Kasumi-1 (cell line): ENCODE data around the gene HEG1.
"Not testable (repeated sequence)": the region's sequence is repeated elsewhere in the genome, so short reads cannot be mapped to it uniquely, and the experiment has no call there.

Experiments
- DNase-seq, 2 experiments: peaks; one replicate each; lab custom pipeline; 2025; lab: John Stamatoyannopoulos, UW

HEG1 gene

DNA sequence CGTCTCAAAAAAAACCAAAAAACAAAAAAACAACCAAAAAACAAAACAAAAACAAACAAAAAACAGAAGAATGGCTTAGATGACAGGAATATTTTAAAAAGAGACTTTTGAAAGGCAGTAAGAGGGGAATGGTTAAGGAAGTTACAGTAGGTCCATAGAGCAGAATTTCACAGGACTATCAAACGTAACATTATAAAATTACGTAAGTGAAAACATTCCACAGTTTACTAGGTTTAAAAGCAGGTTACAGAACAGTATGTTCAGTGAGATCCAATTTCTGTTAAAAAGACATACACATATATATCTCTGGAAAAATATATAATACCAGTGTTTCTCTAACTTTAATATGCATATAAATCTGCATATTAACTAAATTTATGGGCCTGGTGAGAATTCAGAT lies 71.0 kb downstream of the HEG1 start:
- DNase-seq, result no peak

DNA sequence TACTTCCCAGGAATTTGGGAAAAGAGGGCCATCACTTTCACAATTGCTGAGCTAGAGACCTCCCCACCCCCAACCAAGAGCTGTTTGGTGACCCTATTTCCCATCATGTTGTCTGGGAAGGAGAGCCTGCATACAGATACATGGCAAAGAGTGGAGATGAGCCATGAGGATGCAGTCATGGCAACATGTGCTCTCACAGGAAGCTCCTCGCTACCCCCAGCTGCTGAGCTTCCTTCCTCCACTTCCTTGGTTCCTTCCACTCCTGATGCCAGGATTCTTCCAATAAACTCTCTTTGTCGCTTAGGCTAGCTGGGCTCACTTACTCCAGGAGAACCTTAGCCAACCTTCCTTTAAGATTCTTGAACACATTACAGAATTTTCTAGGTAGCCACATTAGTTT lies 72.9 kb downstream of the HEG1 start:
- no peak for DNase-seq

DNA sequence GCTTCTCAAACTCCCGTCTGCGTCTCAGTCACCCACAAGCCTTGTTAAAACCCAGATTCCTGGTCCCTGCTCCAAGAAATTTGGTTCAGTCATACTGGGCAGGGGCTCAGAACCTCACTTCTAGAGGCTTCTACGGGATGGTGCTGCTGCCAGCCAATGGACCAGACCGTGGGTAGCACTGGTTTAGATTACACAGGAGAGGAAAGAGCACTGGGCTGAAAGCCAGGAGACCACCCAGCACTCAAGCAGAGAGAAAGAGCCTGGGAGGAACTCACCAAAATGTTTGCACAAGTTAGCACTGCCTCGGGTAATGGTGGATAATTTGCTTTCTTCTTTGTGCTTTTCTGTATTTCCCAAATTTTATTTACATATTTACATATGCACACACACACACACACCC lies 74.3 kb downstream of the HEG1 start:
- DNase-seq, result no peak

DNA sequence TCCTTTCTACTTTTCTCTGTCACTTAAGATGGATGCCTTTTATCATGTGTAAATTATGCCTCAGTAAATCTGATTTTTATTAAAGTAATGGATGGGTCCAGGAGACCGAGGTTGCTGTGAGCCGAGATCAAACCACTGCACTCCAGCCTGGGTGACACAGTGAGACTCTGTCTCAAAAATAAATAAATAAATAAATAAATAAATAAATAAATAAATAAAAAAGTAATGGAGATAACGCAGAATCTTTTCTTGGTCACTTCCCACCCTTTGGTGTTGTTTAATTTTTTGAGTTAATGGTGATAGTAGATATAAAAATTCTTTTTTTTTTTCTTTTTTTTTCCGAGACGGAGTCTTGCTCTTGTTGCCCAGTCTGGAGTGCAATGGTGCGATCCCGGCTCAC lies 77.2 kb downstream of the HEG1 start:
- DNase-seq, result no peak

DNA sequence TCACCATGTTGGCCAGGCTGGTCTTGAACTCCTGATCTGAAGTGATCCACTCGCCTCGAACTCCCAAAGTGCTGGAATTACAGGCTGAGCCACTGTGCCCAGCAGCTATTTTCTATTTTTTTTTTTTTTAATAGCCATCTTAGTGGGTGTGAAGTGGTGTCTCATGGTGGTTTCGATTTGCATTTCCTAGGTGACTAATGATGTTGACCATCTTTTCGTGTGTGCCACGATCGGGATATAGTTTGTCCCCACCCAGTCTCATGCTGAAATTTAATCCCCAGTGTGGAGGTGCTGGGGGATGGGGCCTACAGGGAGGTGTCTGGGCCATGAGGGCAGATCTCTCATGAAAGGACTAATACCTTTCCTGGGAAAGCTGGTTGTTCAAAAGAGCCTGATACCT lies 79.4 kb downstream of the HEG1 start:
- no peak for DNase-seq

DNA sequence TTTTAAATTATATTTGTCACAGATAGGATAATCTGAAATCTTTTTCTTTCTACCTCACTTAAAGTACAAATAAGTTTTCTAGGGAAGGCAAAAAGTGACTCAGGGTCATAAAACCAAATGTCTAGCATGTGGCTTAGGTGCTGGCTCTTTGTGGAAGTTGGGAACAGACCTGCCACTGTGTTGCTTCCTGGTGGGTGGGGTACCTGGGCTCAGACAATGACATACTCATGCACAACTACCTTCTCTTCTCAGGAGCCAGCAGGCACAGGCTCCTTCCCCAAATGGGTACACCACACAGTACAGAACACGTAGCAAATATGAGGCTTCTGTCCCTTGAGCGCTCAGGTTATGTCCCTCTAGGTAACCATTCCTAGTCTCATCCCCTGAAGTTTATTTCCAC lies 81.1 kb downstream of the HEG1 start:
- no peak for DNase-seq

DNA sequence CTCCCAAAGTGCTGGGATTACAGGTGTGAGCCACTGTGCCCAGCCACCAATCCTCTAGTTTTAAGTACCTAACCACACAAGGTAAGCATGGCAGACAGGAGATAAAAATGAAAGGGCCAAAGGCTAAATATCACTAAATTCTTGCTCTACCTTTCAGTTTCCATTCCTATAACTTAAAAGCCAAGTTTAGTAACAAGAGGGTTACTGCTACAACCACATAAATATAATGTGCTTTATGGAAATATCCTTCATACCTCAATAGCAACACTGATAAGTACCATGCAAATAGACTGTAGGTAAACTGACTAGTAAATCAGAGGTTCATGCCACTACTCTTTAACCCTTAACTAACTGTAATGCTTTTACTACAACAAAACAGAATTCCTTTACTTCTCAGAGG lies 82.5 kb downstream of the HEG1 start:
- no peak for DNase-seq

DNA sequence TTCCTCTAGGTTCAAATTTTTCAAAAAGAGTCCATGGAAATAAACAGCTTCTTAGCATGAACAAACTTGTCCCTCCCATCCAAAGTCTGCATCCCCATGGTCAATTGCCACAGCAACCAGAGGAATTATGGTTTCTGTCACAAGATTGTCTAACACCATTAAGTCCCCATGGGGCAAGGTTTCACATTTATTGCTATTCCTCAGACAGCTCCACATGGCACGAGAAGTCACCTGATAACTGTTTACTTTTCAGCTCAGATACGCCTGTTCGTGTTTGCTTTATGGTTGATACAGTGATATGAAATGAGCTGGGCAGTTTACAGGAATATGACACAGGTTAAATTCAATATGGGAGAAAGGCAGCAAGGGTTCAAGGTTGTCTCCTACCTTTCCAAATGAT lies 83.3 kb downstream of the HEG1 start:
- DNase-seq, result no peak

DNA sequence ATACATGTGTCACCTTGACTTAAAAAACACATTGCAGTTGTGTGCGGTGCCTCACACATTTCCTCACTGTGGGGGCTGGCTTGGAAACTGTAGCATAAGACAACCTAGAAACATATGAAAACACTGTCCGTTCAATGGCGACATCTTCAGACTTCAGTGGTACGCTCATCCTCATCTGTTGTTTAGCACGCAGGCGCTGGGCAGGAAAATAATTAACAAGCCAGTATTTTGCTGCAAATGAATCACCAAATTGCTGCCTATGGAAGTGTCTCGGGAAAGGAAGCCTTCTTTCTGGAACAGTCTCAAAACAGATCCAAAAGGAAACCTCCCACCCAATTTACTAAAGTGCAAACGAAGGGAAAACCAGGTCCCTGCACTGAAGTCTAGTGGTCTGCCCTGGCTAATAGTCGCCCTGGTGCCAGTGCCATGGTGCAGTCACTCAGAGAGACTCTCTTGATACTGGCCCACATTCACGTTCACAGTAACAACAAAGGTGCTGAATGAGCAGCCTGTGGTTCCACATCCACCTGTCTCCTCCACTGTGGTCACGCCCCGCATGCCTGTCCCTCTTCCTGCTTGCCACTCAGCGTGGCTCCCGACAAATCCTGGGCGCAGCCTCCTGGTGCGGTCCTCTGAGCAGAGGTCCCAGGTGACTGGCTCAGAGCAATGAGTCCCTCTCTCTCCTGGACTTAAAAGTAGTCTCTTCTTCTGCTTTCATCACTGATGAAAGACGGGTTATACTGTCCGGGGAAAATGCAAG lies 85.7 kb downstream of the HEG1 start:
- no peak for DNase-seq

DNA sequence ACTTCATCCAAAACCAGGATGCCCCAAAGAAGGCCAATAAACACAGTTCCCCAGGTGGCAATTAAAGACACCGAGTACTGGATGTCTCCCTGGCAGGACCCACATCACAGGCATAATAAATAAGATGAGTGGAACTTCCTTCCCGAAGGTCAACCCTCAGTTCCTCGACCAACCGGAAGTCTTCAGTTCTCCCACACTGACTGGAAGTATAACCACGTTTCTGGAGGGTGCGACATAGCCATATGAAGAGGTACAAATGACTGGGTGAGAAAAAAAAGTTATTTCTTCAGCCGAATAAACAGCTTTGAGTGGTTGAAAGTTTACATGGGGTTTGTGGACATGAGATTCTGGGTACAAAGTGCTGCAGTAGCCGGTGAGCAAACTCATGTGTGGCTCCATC lies 86.6 kb downstream of the HEG1 start:
- no peak for DNase-seq

DNA sequence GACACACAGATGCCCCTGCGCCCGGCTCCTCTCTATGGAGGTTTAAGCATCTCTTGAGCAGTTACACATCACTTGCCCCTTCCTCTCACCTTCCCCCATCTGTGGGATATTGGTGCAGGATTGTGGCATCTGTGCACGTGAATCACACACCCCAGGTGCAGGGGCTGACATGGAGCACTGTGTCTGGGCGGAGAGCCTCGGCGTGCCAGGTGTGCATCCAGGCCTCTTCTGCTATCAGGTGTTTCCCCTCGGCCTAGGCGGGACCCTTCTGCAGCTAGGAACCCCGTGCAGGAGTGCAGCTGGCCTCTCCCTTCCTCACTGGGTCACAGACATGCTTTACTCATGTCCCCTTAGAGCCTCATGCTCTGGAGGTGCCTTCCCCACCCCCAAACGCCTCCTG lies 87.8 kb downstream of the HEG1 start:
- no peak for DNase-seq

DNA sequence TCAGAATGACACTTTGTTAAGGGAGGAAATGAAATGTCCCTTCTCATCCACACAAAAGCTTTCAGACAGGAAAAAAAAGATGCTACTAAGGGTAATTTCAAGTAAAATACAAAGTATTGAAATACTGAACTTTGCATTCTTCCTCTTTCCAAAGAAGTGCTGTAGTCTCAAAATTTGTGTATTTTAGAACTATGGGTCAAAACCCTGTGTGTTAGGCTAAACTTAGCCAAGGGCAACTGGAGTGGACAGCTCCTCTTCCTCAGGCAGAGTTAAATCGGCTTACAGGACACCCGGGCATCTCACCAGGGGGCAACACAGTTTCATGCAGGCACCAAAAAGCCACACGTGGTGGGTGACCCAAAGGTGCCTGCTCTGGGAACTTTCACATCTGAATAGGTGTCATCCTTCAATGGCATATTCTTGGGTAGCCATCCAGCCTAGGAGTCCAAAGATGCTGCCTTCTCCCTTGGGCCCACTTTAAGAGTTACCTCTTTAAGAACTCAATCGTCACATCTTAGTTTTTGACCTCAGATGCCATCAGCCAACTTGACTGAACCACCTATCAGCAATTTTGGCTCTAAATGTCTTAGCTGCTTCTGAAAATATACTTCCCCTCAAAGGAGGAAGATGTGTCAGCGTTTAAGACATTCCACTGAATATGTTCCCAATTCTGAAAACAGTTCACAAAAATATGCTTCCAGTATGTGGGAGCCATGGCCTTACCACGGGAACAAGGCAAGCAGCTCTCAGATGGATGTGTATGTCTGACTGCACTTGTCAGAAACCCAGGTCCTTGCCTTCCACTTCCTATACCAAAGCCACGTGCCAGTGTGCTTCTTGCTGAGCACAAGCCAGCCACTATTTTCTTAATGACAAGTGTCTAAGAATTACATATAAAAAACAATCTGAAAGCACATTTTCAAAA lies 89.0 kb downstream of the HEG1 start:
- no peak for DNase-seq

DNA sequence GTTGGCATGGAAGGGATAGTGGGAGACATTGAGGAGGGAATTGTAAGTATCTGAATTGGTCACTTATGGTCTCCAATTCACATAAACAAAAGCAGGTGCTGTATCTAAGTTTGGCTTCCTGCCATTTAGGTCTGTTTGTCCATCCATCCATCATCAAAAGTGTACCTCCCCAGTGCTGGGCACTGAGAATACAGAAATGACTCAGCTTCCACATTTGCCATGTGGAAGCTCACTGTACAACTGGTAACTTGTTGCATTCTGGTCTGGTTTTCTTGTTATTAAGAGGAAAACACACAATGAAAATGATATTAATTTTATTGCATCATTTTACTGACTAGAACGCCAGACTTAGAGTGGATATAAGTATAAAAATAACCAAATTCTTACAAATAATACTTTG lies 90.4 kb downstream of the HEG1 start:
- DNase-seq, result no peak

DNA sequence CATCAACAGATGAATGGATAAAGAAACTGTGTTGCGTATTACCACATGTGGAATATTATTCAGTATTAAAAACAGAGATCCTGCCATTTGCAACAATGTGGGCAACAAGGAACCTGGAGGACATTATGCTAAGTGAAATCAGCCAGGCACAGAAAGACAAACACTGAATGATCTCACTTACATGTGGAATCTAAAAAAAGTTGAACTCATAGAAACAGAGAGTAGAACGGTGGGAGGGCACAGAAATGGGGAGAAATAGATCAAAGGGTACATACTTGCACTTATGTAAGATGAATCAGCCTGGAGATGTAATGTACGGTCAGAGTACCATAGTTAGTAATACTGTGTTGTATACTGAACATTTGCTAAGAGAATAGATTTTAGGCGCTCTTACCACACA lies 91.4 kb downstream of the HEG1 start:
- DNase-seq, result no peak

DNA sequence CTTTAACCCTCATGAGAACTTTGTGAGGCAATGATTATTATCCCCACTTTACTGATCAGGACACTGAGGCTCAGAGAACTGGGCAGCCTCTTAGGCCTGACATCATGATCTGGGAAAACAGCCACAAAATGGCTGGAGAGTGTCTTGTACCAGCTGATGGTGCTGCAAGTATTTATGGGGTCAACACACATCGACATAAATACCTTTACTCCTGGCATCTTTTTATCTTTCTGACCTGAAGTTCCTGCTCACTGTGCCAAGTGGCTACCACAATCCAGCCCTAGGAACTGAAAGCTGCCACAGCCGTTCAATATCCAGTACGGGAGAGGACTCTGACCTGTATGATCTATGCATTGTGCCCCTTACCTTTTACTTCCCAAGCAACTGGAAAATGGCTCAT lies 92.0 kb downstream of the HEG1 start:
- DNase-seq, result no peak

DNA sequence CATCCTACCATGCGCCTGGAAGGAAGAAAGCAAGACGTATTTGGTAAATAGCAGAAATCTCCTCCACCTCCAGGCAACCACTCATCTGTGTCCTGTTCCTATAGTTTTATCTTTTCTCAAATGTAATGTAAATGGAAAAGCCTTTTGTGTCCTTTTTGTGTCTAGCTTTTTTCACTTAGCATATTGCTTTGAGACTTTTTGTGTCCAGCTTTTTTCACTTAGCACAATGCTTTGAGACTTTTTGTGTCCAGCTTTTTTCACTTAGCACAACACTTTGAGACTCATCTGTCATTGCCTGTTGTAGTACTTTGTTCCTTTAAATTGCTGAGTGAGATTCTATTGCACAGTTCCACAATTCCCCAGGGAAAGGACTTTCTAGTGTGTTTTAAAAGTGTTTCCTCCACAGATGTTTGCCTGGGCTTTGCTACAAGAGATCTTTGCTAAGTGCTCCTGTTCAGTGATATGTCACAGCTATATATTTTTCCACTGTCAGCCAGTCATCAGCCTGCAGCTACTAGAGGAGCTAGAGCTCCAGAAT lies 93.3 kb downstream of the HEG1 start:
- DNase-seq, result no peak

DNA sequence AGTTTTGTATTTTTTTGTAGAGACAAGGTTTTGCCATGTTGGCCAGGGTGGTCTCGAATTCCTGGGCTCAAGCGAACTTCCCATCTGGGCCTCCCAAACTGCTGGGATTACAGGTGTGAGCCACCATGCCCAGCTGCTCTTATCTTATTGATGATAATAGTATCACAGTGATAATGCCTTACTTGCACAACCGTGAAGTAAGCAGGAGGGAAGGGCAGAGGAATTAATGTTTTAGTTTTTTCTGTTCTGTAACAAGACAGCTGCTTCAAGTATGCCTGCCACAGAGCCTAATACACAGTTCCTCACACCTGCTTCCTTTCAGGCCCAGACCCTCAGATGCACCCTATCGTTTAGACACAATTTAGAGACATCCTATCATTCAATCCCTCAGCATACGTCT lies 95.1 kb downstream of the HEG1 start:
- DNase-seq, result no peak

DNA sequence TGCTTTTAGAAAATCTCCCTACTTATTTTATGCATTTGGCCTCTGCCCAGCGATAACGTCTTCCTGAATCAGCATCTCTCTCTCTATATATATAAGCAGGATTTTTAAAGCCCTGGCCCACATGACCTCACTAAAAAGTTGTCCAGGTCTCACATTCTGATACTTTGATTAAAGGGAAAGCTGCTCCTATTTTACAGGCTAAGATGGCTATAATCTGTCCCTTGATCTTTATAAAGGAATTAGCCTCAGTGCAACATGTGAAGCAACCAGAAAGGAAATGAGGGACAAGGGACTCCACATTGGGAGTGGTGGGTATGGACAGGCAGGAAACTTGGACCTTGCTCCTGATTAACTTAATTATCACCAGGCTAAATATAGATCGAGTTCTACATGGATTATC lies 95.7 kb downstream of the HEG1 start:
- DNase-seq, result no peak

DNA sequence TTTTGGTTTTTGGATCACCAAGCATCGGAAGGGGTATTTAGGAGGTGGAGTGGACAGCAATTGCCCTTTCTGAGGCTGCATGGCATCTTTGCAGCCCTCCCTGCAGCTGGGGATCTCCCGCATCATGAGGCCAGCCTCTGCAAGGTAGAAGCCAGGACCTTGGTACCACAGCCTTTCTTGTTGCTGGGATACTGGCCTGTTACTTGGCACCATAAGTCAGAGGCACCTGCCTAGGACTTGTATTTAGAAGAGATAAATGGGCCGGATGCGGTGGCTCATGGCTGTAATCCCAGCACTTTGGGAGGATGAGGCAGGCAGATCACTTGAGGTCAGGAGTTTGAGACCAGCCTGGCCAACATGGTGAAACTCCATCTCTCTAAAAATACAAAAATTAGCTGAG lies 97.8 kb downstream of the HEG1 start:
- not testable (repeated sequence) for DNase-seq

DNA sequence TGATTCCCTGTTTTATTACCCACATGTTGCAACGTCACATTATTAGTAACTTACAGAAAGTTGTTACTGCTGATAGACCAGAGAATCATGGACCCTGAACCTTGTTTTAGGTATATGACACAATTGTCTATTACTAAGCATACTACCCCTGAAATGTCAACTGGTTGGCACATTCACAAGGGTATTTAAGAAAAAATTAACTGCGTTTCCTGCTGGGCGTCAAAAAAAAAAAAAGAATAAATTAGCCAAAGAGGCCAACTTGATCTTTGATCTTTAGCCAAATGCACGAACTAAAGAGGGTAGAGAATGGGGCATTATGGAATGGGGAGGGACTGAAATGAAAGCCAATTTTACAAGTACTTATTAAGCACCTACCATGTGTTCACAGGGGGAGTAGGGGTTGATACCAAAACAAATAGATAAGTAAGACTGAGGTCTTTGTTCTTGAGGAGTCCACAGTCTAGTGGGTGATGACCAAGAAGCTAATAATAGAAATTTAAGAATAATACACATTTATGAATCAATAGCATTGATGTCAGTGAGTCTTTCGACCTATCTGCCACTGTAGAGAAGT lies 103.4 kb downstream of the HEG1 start:
- DNase-seq, result no peak

DNA sequence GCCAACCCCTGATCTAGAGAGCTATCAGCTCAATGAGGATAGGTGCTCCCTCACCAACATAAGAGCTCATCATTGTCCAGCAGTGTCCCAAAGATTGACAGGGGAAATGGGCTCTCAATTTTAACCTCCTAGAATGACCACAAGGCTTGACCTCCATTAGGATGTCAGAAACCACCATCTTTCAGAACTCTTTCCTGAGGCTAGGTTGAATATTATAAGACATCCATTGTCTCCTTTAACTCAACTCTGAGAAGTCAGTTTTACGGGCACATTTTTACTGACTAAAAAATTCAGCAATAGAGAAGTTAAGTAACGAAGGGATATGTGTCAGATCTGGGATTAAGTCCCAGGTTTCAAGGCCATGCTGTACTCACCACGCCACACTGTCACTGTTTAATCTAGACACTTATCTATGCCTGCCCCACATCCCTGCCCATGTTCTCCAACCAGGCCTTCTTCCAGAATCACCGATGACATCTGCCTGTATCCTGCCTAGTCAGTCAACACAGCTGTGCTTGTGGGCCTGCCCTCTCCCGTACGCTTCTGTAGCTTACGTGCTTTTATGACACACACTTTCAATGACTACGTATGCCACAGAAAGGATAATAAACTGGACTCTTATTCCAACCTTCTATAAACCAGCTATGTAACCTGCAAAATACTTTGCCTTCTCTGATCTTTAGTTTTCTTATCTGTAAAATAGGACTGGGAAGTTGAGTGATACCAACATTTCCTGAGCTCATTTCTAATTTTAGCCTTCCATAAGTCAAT lies 104.1 kb downstream of the HEG1 start:
- no peak for DNase-seq

DNA sequence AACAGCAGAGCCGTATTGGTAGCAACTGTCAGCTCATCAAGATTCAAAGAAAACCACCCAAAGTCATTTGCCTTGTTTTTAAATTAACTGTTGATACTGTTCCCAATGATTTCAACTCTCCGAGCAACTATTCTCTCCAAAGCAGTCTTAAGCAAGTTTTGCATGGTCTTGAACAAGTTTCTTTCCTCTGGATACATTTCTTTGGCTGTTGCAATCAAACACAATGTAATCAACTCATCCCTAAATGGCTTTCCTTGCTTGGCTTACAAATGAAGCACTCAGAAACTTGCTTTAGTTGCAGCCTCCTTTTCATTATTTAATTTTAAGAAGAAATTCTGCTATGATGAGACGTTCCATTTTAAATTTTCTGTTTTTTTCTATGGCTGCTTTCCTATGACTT lies 105.8 kb downstream of the HEG1 start:
- DNase-seq, result no peak
